HG02571 (cell line): ENCODE data around the gene TSPAN3.

Source experiments
- ATAC-seq: cut with Tn5 transposase; IDR thresholded peaks from one replicate; pipeline ENCODE4 v1.9.1; 2021; ENCODE audit warnings: mild to moderate bottlenecking, moderate library complexity; ENCODE audit not compliant: unreplicated experiment

TSPAN3 gene

DNA sequence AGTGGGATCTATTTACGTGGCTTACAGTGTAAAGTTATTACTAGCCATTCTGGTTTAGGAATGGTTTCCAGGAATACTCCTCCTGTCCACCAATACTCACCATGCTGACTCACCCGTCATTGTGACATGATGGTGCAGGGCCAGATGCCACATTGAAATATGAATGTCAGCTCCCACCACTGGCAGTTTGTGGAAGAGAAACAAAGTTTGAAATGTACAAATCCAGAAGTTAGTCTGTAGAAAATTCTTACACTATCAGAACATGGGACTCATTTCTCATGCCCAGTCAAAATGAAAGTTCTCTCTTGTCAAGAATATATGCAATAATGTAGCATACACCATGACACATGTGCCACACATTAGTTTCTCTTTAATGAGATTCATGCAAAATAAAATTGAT is 14.4 kb upstream of the TSPAN3 start:
- no peak for ATAC-seq

DNA sequence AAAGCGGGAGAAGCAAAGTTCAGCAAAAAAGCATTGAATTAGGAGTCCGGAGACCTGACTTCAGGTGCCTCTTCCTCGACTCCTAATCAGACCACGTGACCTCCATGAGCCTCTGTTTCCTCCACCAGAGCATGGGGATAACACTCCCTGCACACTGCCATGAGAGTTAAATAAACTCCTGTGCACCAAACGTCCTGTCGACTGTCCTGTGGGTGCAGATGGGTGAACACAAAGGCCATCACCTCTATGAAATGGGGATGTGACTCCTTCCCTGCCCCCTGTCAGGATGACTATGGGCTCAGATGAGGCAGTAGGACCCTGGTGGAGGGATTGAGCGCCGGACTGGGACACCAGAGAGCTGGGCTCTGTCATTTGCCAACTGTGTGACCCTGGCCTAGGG is 13.5 kb upstream of the TSPAN3 start:
- no peak for ATAC-seq

DNA sequence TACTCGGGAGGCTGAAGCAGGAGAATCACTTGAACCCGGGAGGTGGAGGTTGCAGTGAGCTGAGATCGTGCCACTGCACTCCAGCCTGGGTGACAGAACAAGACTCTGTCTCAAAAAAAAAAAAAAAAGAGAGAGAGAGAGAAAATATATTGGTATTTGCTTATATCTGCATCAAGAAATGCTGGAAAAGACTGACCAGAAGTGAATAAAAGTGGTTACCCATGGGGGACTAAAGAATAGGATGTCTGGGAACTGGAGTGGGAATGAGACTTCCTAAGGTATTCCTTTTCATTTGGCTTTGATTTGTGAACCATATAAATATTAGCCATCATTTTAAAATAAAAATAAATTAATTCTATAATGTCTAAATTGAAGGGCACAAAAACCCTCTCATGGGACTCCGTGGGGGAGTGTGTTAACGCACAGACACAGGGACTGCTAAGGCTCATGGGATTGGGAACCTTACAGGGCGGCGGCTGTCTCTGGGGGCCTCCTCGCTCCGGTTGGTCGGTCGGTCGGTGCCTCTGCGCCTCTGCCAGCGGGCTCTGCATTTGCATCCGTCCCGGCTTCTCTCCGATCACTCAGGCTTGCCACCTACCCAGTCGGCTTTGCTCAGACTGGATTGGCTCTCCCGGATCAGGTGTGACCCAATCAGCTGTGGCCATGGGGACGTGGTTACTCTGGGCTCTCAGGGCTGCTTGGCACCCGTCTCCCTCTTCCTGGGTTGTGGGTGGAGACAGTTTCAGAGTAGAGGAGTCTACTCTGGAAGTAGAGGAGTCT is 12.7 kb upstream of the TSPAN3 start:
- ATAC-seq, result peak; percentile 84

DNA sequence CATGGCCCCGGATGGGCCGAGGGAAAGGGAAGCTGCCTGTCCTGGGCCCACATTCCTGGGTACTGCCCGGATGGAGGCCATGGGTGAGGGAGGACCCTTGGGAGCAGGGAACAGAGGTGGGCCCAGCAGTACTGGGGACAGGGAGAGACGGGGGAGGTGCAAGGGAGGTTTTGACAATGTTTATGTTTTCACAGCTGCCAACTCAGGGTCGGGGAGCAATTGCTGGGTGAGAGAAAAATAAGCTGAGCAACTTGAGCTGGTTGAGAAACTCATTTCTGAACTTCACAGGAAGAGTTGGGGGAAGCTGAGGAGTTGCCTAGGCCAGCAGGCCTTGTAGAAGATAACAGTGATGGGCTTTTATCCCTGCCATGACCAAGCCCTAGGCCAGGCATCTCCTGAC is 11.1 kb upstream of the TSPAN3 start:
- ATAC-seq, result no peak

DNA sequence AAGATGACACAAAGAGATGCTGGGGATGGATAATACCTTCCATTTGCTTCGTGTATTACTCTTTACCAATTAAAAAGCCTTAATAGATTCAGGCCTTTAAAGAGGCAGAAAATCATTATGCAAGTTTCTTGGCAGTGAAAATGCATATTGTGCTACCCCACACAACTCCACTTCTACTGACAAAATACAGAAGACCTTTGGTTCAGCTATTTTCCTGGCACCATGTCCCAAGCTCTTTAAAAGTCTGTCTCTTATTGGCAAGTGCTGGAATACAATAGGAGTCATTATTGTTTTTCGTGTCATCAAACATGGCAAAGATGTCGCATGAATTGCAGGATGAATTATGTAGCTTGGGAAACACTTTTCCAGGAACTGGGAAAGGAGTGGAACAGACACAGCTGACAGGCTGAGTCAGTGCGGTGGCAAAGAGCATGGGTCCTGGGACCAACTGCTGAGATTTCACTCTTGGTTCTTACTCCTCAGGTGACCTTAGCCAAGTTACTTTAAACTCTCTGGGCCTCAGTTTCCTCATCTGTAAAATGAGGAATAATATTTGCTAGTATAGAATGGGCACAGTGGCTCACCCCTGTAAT is 5.5 kb upstream of the TSPAN3 start:
- ATAC-seq, result no peak

DNA sequence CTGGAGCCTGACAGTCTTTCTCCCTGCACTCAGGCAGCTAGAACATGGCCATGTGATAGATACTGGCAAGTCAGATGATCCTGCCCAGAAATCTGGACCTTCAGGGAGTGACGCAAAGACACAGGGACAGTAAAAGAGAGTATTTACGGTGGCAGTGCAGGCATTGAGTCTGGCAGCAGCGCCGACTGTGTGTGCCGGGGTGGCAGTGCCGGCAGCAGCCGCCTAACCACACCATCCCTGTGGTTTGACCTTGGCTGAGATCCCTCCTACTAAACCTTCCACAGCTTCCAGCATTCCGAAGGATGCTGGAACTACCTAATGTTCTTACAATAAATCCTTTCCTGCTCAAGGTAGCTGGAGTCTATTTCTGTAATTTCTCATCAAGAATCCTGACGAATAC is 4.6 kb upstream of the TSPAN3 start:
- no peak for ATAC-seq

DNA sequence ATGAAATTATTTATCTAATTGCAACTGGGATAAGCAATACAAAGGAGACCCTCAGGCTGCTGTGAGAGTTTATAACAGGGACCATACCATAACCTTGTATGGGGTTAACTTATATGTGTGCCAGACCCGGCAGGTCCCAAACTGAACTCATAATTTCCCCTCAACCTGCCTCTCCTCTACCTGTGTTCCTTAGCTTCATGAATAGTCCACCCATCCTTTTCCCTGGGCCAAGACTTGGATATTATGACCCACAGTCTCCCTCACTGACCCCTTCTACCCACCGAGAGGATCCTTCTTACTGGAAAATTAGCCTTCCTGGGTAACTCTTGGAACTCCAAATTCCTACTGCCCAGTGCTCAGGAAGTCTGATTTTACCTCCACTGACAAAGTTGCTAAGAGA is 3.4 kb upstream of the TSPAN3 start:
- no peak for ATAC-seq

DNA sequence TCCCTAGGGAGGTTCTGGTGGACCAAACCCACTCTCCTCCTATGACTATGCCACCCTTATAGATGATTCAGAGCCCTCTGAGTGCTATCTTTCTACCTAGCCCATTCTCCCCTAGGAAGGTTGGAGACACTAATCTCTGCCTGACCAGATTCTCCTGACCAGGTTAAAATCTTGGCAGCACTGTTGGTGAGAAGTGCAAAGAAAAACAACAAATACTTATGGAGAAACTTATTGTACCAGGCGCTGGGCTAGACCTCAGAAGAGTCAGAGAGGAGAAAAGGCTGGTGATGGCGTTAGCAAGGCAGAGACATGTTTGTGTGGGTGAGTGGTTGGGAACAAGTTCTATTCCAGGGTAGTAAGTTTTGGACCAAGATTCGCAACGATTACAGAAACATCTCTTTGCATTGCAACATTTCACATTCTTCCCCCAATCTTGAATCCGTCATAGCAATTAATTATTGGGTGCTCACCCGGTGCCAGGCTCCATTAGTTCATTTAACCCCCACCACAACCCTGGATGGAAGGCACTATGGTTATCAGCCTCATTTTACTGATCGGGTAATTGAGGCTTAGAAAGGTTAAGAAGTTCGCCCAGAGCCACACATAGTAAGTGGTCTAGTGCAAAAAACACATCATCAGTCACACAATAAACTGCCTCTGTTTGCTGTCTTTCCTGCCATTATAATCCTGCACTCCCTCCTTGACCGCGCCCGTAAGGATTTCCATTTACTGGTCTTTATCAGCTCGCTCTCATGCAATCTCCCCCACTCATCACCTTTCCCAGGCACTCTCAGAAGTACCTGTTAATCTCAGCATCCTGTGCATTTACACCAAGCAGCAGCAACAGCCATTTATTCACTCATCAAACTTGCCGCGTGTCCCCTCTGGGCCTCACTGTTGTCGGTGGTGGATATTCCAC is 655 bp upstream of the TSPAN3 start:
- no peak for ATAC-seq

DNA sequence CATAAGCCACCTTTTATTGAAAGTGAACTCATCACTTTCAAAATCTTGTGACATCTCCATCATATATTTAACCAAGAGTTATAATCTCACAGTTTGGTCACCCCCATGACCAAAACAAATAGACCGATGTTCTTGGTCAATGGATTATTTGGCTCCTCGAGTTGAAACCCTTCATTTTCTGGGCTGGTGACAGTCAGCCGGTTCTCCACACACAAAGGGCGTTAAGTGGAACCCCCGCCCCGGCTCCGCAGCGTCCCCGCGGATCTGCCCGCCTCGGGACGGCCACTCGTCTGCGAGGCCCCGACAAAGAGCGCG is 772 bp downstream of the TSPAN3 start:
- no peak for ATAC-seq

DNA sequence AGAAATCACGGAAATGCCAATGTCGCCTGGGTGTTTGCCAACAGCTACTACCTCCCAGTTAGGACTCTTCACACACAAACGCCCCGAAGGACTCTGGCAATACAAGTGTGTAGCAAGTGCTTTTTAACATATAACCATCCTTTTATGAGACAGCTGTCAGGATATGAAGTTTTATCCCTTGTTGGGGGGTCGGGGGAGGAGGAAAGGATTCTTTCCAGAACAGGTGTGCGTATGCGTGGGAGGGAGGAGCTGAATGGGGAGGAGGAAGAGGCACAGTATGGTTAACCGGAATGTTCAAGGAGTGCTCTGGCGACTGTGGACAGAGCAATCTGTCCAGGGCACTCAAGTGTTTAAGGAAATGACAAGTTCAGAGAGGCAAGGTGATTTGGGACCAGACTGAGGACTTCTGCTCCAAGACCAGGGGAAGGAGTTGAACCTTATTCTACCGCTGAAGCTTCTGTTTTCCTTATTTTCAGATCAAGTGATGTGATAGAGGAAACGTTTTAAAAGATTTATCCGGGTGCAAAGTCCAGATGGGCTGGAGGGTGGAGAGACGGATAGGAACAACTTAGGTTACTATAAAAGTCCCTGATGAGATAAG is 1.3 kb downstream of the TSPAN3 start:
- ATAC-seq, result no peak

DNA sequence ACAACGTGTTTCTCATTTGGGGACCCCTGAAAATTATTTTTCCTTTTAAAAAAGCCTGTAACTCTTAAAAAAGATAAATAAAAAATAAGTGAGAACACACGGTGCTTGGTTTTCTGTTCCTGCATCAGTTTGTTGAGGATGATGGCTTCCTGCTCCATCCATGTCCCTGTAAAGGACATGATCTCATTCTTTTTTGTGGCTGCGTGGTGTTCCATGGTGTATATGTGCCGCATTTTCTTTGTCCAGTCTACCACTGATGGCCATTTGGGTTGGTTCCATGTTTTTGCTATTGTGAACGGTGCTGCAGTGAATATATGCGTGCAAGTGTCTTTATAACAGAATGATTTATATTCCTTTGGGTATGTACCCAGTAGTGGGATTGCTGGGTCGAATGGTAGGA is 2.3 kb downstream of the TSPAN3 start:
- ATAC-seq, result no peak

DNA sequence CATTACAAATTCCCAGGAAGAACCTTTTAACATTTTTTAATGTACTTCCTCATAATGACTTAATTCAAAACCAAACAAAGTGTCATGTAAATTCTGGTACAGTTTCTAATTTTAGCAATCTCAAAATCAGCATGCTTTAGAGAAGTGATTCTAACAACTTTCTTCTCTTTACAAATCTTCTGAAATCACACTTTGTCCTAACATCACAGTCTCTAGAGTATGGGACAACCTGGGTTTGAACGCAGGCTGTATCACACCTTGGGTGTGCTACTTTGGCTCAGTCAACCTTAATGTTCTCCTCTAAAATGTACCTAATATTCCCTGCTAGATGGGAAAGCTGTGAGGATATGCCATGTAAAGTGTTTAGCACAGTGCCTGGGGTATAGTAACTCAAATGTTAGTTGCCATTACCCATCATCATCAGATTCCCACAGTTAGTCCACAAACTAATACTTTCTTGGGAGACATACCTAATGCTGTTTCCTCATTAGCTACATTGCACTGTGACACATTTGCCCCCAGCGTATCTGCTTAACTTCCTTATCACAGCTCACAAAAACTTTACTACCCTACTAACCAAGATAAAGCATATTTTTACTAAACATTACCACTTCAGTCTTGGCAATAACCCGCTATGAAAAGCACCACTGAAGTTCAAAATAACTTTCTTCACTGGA is 3.1 kb downstream of the TSPAN3 start:
- no peak for ATAC-seq

DNA sequence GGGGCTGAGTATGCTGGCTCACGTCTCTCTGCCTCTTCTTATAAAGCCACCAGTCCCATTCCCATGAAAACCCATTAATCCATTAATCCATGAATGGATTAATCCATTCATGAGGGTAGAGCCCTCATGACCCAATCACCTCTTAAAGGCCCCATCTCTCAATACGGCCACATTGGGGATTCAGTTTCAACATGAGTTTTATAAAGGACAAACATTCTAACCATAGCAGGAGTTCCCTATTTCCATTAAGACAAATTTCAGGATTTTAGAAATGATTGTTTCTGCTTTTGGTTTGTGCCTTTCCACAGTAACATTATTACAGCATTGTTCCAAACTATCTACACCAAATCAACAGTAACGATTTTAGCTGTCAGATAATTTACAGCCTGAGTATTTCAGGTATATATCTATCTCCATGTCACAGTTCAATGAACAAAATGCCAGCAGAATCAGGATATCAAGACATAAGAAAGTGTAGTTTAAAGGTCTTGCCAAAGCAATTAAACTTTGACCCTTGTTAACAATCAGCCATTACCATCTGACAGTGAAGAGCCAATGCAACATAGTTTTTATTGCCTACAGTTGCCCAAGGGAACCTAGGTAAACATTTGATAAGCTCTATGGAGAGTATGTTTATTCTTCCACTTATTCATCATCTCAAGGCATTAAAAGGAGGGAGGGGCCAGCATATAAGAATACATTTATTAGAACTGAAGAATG is 3.8 kb downstream of the TSPAN3 start:
- ATAC-seq, result no peak

DNA sequence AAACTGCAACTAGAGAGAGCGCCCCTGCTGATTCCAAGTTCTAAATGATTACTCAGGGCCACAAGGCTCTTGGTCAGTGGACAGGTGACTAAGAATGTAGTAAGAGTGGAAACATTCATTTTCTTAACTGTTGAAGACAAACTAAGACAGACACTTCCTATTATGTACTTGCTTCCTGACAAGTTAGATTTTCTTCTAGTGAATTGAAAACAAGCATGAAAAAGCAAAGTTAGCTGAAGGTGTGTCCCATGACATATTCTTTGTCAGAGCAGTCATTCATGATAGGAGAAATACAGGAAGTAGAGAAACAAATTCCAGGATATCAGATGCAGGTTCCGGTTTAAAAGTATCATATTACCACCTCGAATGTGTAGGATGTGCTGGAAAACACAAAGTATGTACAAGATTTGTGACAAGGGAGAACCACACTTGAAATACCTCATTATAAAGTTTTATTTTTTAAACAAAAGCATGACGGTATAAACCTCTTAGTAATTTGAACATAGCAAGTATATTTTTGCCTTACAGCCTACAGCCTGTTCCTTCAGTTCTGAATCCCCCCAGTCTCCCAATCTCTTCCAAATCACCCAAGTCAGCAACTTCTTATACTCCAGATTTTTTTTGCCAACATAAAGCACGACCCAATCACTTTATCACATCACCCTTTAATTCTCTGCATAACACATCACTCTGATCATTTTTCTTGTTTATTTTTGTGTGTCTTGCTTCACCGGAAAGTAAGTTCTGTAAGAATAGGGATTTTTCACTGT is 6.2 kb downstream of the TSPAN3 start:
- no peak for ATAC-seq

DNA sequence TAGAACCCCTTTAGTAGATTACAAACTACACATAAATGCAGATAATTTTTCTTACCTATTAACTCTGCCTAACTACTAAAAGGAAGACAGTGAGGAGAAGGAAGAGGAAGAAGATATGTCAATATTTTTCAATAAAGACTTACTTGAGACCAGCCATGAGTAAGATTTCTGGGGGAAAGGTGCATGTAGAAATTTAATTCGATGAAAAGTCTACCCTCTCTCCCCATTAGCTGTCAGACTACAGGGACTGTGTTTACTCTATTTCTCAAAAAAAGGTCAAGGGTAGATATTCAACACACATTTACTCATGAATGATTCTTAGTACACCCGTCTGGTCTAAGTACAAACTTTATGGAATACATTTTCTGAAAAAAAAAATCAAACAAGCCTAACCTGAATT is 6.8 kb downstream of the TSPAN3 start:
- ATAC-seq, result no peak

DNA sequence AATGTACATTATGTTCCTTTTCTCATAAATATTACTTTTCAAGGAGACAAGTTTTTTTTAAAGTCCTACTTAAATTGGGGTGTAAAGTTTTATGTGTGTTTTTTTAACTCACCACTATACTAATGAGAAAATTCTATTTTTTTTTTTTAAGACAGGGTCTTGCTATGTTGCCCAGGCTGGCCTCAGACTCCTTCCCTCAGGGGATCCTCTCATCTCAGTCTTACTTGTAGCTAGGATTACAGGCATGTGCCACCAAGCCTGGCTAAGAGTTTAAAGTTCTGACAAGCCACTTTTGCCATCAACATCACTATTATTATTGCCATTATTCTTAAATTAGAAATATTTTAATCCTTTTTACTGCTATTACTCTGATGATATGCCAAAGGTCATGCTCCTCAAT is 7.7 kb downstream of the TSPAN3 start:
- no peak for ATAC-seq

DNA sequence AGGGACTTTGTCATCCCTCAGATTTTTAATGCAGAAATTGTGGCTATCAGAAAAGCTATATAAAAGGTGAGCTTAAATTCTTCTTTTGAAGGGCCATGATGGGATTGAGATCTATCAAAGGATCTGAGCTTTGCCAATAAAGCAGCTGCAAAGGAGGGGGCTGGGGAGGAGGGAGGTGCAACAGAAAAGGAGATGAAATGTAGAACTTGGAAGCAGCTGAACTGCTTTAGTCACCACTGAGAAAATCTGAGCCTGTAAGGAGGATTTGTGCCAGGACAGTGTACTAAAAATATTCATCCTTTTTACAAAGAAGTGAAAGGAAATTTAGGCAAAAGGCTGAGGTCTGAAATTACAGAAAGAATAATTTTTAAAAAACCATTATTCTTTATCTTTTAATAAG is 10.4 kb downstream of the TSPAN3 start:
- ATAC-seq, result no peak

DNA sequence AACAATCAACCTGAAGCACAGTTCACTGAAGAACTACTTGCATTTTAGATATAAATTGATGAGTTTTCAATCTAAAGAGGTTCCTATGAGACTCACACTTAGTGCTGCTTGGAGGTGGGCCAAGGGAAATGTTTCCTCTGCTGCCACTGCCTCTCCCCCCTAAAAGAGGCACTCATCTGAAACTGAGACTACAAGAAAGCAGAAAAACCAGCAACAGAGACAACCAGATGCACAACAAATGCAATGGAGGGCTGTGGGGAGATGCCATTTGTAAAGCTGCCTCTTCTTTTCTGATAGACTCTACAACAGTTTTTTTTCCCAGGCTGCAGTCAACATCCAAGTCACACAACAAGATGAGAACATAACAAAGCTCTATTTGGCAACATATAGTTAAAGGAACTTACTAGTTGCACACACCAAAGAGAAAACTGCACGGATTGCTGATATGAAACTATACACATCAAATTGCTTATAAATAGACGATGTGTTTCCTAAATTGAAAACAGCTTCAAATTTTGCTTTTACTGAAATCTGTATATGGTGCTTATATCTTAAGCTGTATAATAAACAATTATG is 11.0 kb downstream of the TSPAN3 start:
- ATAC-seq, result peak; percentile 71

DNA sequence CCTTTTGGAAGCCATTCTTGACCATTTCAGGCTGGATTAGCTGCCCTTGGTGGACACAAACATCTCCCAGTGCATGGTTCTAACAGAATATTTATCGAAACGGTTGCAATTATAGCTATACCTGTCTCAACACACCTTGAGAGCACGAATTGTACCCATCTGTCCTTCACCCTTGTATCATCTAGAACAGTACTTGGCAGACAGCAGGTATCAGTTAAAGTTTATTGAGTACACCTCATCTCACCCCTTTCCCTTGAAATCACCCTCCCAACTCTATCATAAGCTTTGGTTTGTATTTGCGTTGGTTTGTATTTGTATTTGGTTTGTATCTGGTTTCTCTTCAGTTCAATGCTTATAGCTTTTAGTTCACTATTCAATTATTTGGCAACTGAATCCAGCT is 12.4 kb downstream of the TSPAN3 start:
- ATAC-seq, result no peak
